ENCODE measurements around the gene HSH2D.
"Not testable (repeated sequence)": the region's sequence is repeated elsewhere in the genome, so short reads cannot be mapped to it uniquely, and the experiment has no call there.

HSH2D gene

GRCh38 chr19:16119075-16119857, 24.2 kb upstream of the HSH2D start:
- DNase-seq (ENCODE audit: low read depth) = not testable (repeated sequence)

- DNase-seq (ENCODE audit: low read depth) = no peak
Observed at GRCh38 chr19:16121141-16121540, 22.3 kb upstream of the HSH2D start.

GRCh38 chr19:16121967-16122366, 21.5 kb upstream of the HSH2D start:
- no peak for DNase-seq (ENCODE audit: low read depth)

GRCh38 chr19:16124953-16125352, 18.5 kb upstream of the HSH2D start:
- DNase-seq (ENCODE audit: low read depth) = no peak

- DNase-seq (ENCODE audit: low read depth) = no peak
Observed at GRCh38 chr19:16125737-16126495, 17.6 kb upstream of the HSH2D start.

GRCh38 chr19:16127080-16127479, 16.4 kb upstream of the HSH2D start:
- no peak for DNase-seq (ENCODE audit: low read depth)

- DNase-seq (ENCODE audit: low read depth) = no peak
Observed at GRCh38 chr19:16127776-16128371, 15.6 kb upstream of the HSH2D start.

- no peak for DNase-seq (ENCODE audit: low read depth)
Observed at GRCh38 chr19:16131648-16132047, 11.8 kb upstream of the HSH2D start.

GRCh38 chr19:16133818-16134217, 9.7 kb upstream of the HSH2D start:
- no peak for DNase-seq (ENCODE audit: low read depth)

- DNase-seq (ENCODE audit: low read depth) = no peak
Observed at GRCh38 chr19:16134510-16134909, 9.0 kb upstream of the HSH2D start.

- no peak for DNase-seq (ENCODE audit: low read depth)
Observed at GRCh38 chr19:16135430-16136127, 7.9 kb upstream of the HSH2D start.

- DNase-seq (ENCODE audit: low read depth) = no peak
Observed at GRCh38 chr19:16136185-16136999, 7.1 kb upstream of the HSH2D start.

- no peak for DNase-seq (ENCODE audit: low read depth)
Observed at GRCh38 chr19:16139752-16140151, 3.7 kb upstream of the HSH2D start.

GRCh38 chr19:16141043-16141442, 2.4 kb upstream of the HSH2D start:
- no peak for DNase-seq (ENCODE audit: low read depth)

GRCh38 chr19:16142032-16142580, 1.4 kb upstream of the HSH2D start:
- no peak for DNase-seq (ENCODE audit: low read depth)

- no peak for DNase-seq (ENCODE audit: low read depth)
Observed at GRCh38 chr19:16144216-16144581, 714 bp downstream of the HSH2D start.

- DNase-seq (ENCODE audit: low read depth) = no peak
Observed at GRCh38 chr19:16146112-16146511, 2.6 kb downstream of the HSH2D start.

GRCh38 chr19:16148443-16149229, 5.2 kb downstream of the HSH2D start:
- no peak for DNase-seq (ENCODE audit: low read depth)

GRCh38 chr19:16153582-16154336, 10.3 kb downstream of the HSH2D start:
- no peak for DNase-seq (ENCODE audit: low read depth)

GRCh38 chr19:16154557-16154956, 11.1 kb downstream of the HSH2D start:
- no peak for DNase-seq (ENCODE audit: low read depth)

All from activated T-cell treated with anti-CD3 and anti-CD28 coated beads for 24 hours (primary cell).